Neural progenitor cell (in vitro differentiated cells): ENCODE results near the gene HHATL.

ENCODE experiments used
- CTCF ChIP-seq: fragments of 200-600 bp; sonication (generic); IDR thresholded peaks from 2 replicates; pipeline ENCODE4 v1.5.1; 2017; ENCODE audit warnings: antibody characterized with exemption, mild to moderate bottlenecking
- EZH2 ChIP-seq: fragments of 200-600 bp; sonication (generic); IDR thresholded peaks from 2 replicates; pipeline ENCODE4 v1.6.1; 2017; ENCODE audit warnings: antibody characterized with exemption, mild to moderate bottlenecking, moderate library complexity

GRCh38 chr3:42749753-42750231 lies 47.2 kb upstream of the HHATL start:
- TF ChIP-seq CTCF = peak; percentile 56
- TF ChIP-seq EZH2 = no peak
